Activated T-cell treated with anti-CD3 and anti-CD28 coated beads, Interleukin-2, amount 50 U/mL, for 72 hours (primary cell): Measurements from ENCODE around the gene ATOX1. TPM values are rescaled to one million over a fixed set of nuclear protein-coding genes. Genes with fewer than 3 reads are reported as not detected.
"Not testable (repeated sequence)": the region's sequence is repeated elsewhere in the genome, so short reads cannot be mapped to it uniquely, and the experiment has no call there.

ENCODE experiments used
- ATAC-seq, 2 donors: fragments of 150-1000 bp; cut with Tn5 transposase; replicated peaks in 1 of 2; 2 replicates each; pipeline ENCODE4 v1.10.0; 2021; ENCODE audit warnings: moderate library complexity in 2 of 2, mild to moderate bottlenecking in 1 of 2
- DNase-seq, 2 donors: peaks; one replicate each; pipeline ENCODE4 v3.0.0; 2021 to 2022; ENCODE audit warnings: mixed read lengths in 1 of 2
- H3K27ac Mint-ChIP-seq: one replicate; pipeline ENCODE4 v1.8.0; 2022; ENCODE audit warnings: mild to moderate bottlenecking, moderate library complexity, mixed read lengths
- H3K27me3 Mint-ChIP-seq: one replicate; pipeline ENCODE4 v1.8.0; 2022; ENCODE audit warnings: low read depth, mixed read lengths
- H3K36me3 Mint-ChIP-seq, 2 donors: one replicate each; pipeline ENCODE4 v1.8.0; 2022; ENCODE audit warnings: mixed read lengths in 2 of 2, mild to moderate bottlenecking in 1 of 2; ENCODE audit not compliant: insufficient read depth in 2 of 2
- H3K4me1 Mint-ChIP-seq: one replicate; pipeline ENCODE4 v1.8.0; 2022; ENCODE audit warnings: low read depth, mixed read lengths
- H3K4me3 Mint-ChIP-seq, 2 donors: one replicate each; pipeline ENCODE4 v1.8.0; 2022; ENCODE audit warnings: mild to moderate bottlenecking in 2 of 2, mixed read lengths in 2 of 2, moderate library complexity in 2 of 2
- H3K9me3 Mint-ChIP-seq, 2 donors: one replicate each; pipeline ENCODE4 v1.8.0; 2022; ENCODE audit warnings: mixed read lengths in 2 of 2
- total RNA-seq, 2 donors: library from RNA; stranded (reverse); gene quantifications; one replicate each; pipeline ENCODE4 v1.2.3, GENCODE V29; 2022

Gene ATOX1
- total RNA-seq, 2 donors from 2014 or later: 56.1 to 68.0 TPM

DNA sequence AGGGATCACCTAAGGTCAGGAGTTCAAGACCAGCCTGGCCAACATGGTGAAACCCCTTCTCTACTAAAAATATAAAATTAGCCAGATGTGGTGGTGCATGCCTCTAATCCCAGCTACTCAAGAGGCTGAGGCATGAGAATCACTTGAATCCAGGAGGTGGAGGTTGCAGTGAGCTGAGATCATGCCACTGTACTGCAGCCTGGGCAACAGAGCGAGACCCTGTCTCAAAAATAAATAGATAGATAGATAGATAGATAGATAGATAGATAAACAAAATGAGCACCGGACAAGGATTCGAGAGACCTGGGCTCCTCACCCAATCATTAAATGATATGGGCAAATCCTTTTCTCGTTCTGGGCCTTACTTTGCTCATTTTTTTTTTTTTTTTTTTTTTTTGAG lies 60.4 kb downstream of the ATOX1 start:
- not testable (repeated sequence) for H3K27ac Mint-ChIP-seq, H3K4me1 Mint-ChIP-seq, DNase-seq, H3K9me3 Mint-ChIP-seq, H3K36me3 Mint-ChIP-seq, H3K27me3 Mint-ChIP-seq, H3K4me3 Mint-ChIP-seq, ATAC-seq

DNA sequence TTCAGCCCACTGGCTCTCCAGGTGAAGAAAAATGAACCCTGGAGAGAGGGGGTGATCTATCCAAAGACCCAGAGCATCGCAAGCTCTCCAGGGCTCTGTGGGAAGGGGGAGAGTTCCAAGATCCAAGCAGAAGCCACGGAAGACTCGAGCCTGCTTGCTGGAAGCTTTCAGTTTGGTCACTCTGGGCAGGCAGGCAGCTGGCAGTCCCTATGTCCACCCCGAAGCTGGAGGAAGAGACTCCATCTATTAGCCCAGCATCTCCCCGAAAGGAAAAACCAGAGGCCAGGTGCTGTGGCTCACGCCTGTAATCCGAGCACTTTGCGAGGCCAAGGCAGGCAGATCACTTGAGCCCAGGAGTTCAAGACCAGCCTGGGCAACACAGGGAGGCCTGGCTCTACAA lies 61.0 kb downstream of the ATOX1 start:
- Mint-ChIP-seq H3K36me3 (no peaks in the 10 kb centered on the region), H3K27me3 (peaks cover 7% of the 10 kb centered on the region), H3K4me3 (no peak overlapping the region), H3K27ac (no peak overlapping the region), H3K9me3 (no peaks in the 10 kb centered on the region), H3K4me1 (no peaks in the 10 kb centered on the region)
- ATAC-seq (no peak), DNase-seq (no peak)

DNA sequence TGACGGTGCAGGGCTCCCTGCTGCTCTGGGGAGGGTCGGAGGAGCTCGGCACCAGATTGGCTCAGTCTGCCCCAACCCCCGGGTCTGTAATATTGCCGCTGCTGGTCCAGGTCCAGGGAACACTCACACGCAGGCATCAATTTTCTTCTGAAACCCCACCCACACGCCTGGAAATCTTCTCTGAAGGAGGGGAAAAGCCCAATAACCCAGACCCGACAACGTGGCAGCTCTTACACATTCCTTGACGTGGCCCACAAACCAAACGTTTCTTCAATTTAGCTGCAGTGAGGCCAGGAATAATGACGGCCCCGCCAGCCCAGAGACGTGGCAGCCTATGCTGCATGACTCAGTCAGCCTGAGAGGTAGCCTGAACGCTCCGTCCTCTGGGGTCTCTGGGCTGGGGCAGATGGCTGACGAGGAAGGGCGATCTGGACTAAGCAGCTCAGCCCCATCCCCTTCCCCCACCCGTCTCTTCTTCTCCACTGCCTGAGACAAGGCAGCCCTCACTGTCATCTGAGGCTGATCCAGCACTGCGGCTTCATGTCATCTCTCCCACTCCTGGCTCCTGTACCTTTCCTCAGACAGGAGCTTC lies 61.9 kb downstream of the ATOX1 start:
- Mint-ChIP-seq H3K4me3 (no peak overlapping the region), H3K9me3 (no peaks in the 10 kb centered on the region), H3K27me3 (peaks cover 7% of the 10 kb centered on the region), H3K4me1 (no peaks in the 10 kb centered on the region), H3K36me3 (no peaks in the 10 kb centered on the region), H3K27ac (no peak overlapping the region)
- ATAC-seq (peak in 1 of 2 donors; percentile 30), DNase-seq (no peak)

DNA sequence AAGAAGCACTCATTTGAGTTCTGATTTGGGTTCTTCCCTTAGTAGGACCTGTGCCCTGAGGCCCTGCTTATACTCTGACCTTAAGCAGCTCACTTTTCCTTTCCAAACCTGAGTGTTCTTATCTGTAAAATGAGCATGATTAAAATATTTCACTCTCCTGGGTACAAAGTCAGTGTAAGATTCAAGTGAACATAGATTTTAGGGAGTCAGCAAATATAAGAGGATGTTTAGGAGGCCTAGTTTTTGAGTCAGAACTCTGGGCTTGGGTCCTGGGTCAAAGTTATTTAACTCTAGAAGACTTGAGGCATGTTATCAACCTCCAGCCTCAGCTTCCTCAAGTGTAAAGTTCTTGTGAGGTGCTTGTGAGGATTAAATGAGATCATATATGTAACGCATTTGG lies 63.0 kb downstream of the ATOX1 start:
- Mint-ChIP-seq H3K27me3 (peaks cover 7% of the 10 kb centered on the region), H3K4me1 (no peaks in the 10 kb centered on the region), H3K27ac (no peak overlapping the region), H3K4me3 (no peak overlapping the region), H3K9me3 (no peaks in the 10 kb centered on the region), H3K36me3 (no peaks in the 10 kb centered on the region)
- ATAC-seq: no peak
- DNase-seq: no peak

DNA sequence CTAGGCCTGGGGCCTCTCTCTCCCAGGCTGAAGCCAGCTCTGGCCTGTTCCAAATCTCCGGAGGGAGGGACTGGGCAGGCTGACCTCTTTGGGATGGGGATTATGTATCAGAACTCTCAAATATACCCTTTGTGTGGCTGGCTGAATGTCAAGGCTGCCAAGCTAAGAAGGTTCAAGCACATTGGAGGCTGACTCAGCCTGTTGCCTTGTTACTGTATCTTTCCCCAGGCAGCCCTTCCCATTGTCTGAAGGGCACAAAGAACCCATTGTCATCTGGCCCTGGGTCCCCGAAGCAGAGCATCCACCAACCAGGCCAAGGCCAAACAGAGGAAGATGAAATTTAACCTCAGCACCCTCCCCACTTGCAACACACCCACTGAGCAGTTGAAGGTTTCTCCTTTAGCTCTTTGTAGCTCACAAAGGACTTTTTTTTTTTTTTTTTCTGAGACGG lies 64.4 kb downstream of the ATOX1 start:
- no peaks in the 10 kb centered on the region for H3K9me3 Mint-ChIP-seq
- peaks cover 9% of the 10 kb centered on the region for H3K27me3 Mint-ChIP-seq
- H3K27ac Mint-ChIP-seq: no peak overlapping the region
- ATAC-seq: no peak
- no peak overlapping the region for H3K4me3 Mint-ChIP-seq
- H3K36me3 Mint-ChIP-seq: no peaks in the 10 kb centered on the region
- no peaks in the 10 kb centered on the region for H3K4me1 Mint-ChIP-seq
- no peak for DNase-seq

Other genes with a start within 250 kb of the ATOX1 start
- not detected for gene FAT2, start 167.3 kb downstream of the ATOX1 start, total RNA-seq
- gene SPARC, start 71.7 kb downstream of the ATOX1 start, total RNA-seq: not detected
- 100 to 1,000 TPM; 133 to 157 TPM for gene G3BP1, start 13.3 kb upstream of the ATOX1 start, total RNA-seq
- gene GLRA1, start 166.2 kb upstream of the ATOX1 start, total RNA-seq: not detected